ENCODE data around the gene CEP55. TPM values are rescaled to one million over a fixed set of nuclear protein-coding genes. Genes with fewer than 3 reads are reported as not detected.

The CEP55 gene
- polyA plus RNA-seq, 2 of the 4 experiments (the other 2 are of a cell fraction): 52.4 to 87.0 TPM

GRCh38 chr10:93570383-93570782, 74.0 kb downstream of the CEP55 start:
- Histone ChIP-seq H3K4me3 (no peak overlapping the region), H3K27ac (no peak overlapping the region), H3K4me1 (no peaks in the 10 kb centered on the region), H3K9me3 (no peaks in the 10 kb centered on the region), H3K4me2 (no peak overlapping the region)
- CTCF ChIA-PET: interaction anchor here (0.9 to 1.4 kb wide), 4 partner anchors 9 to 110 kb away, joined by 4 to 5 read pairs (median 4); no protein-coding TSS in a partner anchor
- DNase-seq (ENCODE audit: low read depth in 1 of 2, low spot score in 1 of 2) (no peak), ATAC-seq (no peak), FAIRE-seq (no peak)
- 64% methylated on average over 3 of the region's 3 CpGs for whole genome bisulfite sequencing (ENCODE audit: missing lambda C conversion rate)
- no peak for TF ChIP-seq EP300 (IDR thresholded peaks at IDR 0.05)
- TF ChIP-seq CHD2 (IDR thresholded peaks at IDR 0.05; ENCODE audit: low read length, partially characterized antibody): no peak
- no peak for TF ChIP-seq HOXB5 (CRISPR knock-in tag; IDR thresholded peaks at IDR 0.05)
- no peak for TF ChIP-seq ZSCAN20 (CRISPR knock-in tag; IDR thresholded peaks at IDR 0.05)
- TF ChIP-seq HDAC2 (IDR thresholded peaks at IDR 0.05): no peak
- TF ChIP-seq FOXS1 (CRISPR knock-in tag; IDR thresholded peaks at IDR 0.05): no peak
- no peak for TF ChIP-seq RNF2 (IDR thresholded peaks at IDR 0.05; ENCODE audit: borderline replicate concordance, low read depth)
- TF ChIP-seq, protein P1, sequence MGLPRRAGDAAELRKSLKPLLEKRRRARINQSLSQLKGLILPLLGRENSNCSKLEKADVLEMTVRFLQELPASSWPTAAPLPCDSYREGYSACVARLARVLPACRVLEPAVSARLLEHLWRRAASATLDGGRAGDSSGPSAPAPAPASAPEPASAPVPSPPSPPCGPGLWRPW (IDR thresholded peaks at IDR 0.05): no peak
- TF ChIP-seq CBX8 (IDR thresholded peaks at IDR 0.05): no peak
- TF ChIP-seq, protein P2, sequence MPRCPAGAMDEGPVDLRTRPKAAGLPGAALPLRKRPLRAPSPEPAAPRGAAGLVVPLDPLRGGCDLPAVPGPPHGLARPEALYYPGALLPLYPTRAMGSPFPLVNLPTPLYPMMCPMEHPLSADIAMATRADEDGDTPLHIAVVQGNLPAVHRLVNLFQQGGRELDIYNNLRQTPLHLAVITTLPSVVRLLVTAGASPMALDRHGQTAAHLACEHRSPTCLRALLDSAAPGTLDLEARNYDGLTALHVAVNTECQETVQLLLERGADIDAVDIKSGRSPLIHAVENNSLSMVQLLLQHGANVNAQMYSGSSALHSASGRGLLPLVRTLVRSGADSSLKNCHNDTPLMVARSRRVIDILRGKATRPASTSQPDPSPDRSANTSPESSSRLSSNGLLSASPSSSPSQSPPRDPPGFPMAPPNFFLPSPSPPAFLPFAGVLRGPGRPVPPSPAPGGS (IDR thresholded peaks at IDR 0.05): no peak
- TF ChIP-seq POLR2A (IDR thresholded peaks at IDR 0.05; ENCODE audit: low read length): no peak
- TF ChIP-seq NPAS2 (CRISPR knock-in tag; IDR thresholded peaks at IDR 0.05; ENCODE audit: borderline replicate concordance): no peak
- POLR2A ChIA-PET: no interaction called here

DNA sequence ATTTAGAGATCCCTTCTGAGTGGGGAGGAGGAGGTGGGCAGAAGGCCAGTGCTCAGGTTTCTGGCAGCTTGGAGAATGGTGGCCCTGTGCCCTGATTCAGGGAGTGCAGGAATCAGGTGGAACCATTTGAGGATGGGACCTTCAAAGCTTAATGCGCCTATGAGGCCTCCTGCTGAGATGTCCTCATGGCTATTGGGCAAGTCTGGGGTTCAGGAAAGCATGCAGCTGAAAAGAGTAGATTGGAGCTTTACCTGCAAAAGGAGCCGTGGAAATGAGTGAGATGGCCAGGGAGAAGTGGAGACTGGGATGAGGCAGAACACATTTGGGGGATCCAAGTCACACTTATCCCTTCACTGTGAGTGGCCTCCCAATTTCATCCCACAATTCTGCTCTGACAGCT, 76.2 kb downstream of the CEP55 start:
- no peak for DNase-seq (ENCODE audit: low read depth in 1 of 2, low spot score in 1 of 2)
- TF ChIP-seq MAFK (IDR thresholded peaks at IDR 0.05; ENCODE audit: partially characterized antibody): no peak
- no peak for TF ChIP-seq FOSL2 (IDR thresholded peaks at IDR 0.05)
- TF ChIP-seq FOSL2 (CRISPR knock-in tag; IDR thresholded peaks at IDR 0.05): no peak
- no peak for TF ChIP-seq CBX2 (IDR thresholded peaks at IDR 0.05; ENCODE audit: borderline replicate concordance, low read depth)
- no peak for TF ChIP-seq EHMT2 (IDR thresholded peaks at IDR 0.05; ENCODE audit: low read depth)
- TF ChIP-seq JUN (IDR thresholded peaks at IDR 0.05): no peak
- no peak for TF ChIP-seq ZFP36 (IDR thresholded peaks at IDR 0.05; ENCODE audit: borderline replicate concordance, partially characterized antibody)
- no peak for TF ChIP-seq SREBF2 (IDR thresholded peaks at IDR 0.05)
- no peak for TF ChIP-seq HEYL (CRISPR knock-in tag; IDR thresholded peaks at IDR 0.05)
- TF ChIP-seq, protein P3, sequence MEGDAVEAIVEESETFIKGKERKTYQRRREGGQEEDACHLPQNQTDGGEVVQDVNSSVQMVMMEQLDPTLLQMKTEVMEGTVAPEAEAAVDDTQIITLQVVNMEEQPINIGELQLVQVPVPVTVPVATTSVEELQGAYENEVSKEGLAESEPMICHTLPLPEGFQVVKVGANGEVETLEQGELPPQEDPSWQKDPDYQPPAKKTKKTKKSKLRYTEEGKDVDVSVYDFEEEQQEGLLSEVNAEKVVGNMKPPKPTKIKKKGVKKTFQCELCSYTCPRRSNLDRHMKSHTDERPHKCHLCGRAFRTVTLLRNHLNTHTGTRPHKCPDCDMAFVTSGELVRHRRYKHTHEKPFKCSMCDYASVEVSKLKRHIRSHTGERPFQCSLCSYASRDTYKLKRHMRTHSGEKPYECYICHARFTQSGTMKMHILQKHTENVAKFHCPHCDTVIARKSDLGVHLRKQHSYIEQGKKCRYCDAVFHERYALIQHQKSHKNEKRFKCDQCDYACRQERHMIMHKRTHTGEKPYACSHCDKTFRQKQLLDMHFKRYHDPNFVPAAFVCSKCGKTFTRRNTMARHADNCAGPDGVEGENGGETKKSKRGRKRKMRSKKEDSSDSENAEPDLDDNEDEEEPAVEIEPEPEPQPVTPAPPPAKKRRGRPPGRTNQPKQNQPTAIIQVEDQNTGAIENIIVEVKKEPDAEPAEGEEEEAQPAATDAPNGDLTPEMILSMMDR (IDR thresholded peaks at IDR 0.05): no peak
- TF ChIP-seq SMC3 (IDR thresholded peaks at IDR 0.05): no peak
- no peak for TF ChIP-seq FOXS1 (CRISPR knock-in tag; IDR thresholded peaks at IDR 0.05)
- TF ChIP-seq RAD21 (conservative IDR thresholded peaks at IDR 0.05 in 1 of 2, IDR thresholded peaks at IDR 0.05 in 1 of 2): no peak
- TF ChIP-seq POLR2AphosphoS2 (conservative IDR thresholded peaks at IDR 0.05; ENCODE audit: low read length): no peak
- no peak for ATAC-seq
- Histone ChIP-seq H3K4me3 (no peak overlapping the region), H3K27ac (no peak overlapping the region), H3K4me1 (peaks cover 8% of the 10 kb centered on the region), H3K9me3 (no peaks in the 10 kb centered on the region), H3K4me2 (no peak overlapping the region)
- POLR2A ChIA-PET: no interaction called here
- WGBS (ENCODE audit: missing lambda C conversion rate): 75% methylated on average over 2 of the region's 2 CpGs
- no peak for FAIRE-seq
- CTCF ChIA-PET: interaction anchor here (0.6 to 1.1 kb wide), 4 partner anchors 13 to 108 kb away, joined by 3 read pairs; no protein-coding TSS in a partner anchor
